H1 (cell line): ENCODE results near the gene APOC3. TPM values are rescaled to one million over a fixed set of nuclear protein-coding genes. Genes with fewer than 3 reads are reported as not detected.

Experiments
- FOSL1 ChIP-seq: IDR thresholded peaks from 2 replicates; pipeline ENCODE4 v1.6.1; 2011; ENCODE audit warnings: mild to moderate bottlenecking, low read depth, low read length, moderate library complexity; ENCODE audit not compliant: insufficient read depth
- JUN ChIP-seq: IDR thresholded peaks from 2 replicates; pipeline ENCODE4 v1.6.1; 2011; ENCODE audit warnings: low read depth, mild to moderate bottlenecking, improper control_type of control experiment, low read length
- TAF1 ChIP-seq: IDR thresholded peaks from 2 replicates; pipeline ENCODE4 v1.6.1; 2011; ENCODE audit warnings: mild to moderate bottlenecking, low read depth, low read length
- polyA plus RNA-seq, 7 experiments: library from polyadenylated mRNA; depleted of rRNA in 3 of 7; stranded (reverse) in 5 of 7; unstranded in 2 of 7; fragments of >200 nt in 5 of 7; fragments of 200-250 nt in 2 of 7; gene quantifications; 1 replicate in 5 of 7; 2 replicates in 1 of 7; 4 replicates in 1 of 7; pipeline versions ENCODE4 v1.2.1 to v1.2.3, GENCODE V29; 2011 to 2013; ENCODE audit warnings: missing spikeins in 2 of 7, mixed read lengths in 2 of 7
- total RNA-seq: library from RNA; stranded (reverse); fragmentation: NEBNext Ultra II Directional; extraction: Animal tissue kit (Norgen Biotek cat#: 25700); gene quantifications from 2 replicates; pipeline ENCODE4 v1.2.1, GENCODE V29; 2021
- TF ChIP-seq, protein P1 (sequence below): IDR thresholded peaks from 2 replicates; pipeline ENCODE4 v1.6.1; 2012; ENCODE audit warnings: low read length, inconsistent platforms

Gene APOC3
- total and polyA plus RNA-seq, 2 of the 8 experiments (the other 6 are each of a cell fraction or from before 2014, with no cell fraction given) = not detected

DNA sequence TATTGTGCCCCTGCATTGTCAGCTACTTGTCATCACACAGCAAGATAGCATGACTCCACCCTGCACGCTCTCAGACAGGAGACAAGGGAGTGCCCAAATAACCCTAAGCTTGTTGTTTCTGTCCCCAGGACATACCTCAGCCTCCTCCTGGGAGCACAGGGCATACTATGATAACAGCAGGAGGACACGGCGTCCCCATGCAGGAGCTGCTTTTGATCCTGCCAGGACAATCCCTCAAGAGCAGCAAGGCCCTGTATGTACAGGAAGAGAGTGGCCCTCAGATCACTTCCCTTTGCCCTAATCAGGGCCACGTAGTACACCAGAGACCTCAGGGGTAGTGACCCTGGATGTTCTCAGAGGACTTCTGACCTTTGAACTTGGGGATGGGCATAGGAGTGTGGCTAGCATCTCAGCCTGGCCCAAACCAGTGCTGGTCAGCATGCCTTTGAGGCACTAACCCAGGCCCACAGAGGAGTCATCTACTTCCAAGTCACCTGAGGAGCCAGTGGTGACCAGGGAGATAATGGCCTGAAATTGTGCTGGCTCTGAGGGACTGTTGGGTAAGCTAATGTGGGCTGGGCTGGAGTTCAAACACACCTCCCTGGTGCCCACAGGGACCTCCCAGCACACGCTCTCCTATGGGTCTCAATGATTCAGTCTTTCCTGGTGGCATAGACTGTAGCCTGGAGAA is 15.8 kb upstream of the APOC3 start (continued):
- TF ChIP-seq, protein P1, sequence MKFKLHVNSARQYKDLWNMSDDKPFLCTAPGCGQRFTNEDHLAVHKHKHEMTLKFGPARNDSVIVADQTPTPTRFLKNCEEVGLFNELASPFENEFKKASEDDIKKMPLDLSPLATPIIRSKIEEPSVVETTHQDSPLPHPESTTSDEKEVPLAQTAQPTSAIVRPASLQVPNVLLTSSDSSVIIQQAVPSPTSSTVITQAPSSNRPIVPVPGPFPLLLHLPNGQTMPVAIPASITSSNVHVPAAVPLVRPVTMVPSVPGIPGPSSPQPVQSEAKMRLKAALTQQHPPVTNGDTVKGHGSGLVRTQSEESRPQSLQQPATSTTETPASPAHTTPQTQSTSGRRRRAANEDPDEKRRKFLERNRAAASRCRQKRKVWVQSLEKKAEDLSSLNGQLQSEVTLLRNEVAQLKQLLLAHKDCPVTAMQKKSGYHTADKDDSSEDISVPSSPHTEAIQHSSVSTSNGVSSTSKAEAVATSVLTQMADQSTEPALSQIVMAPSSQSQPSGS = no peak
- no peak for TF ChIP-seq TAF1
- no peak for TF ChIP-seq FOSL1
- no peak for TF ChIP-seq JUN
